Large intestine (tissue), 12 donors: ENCODE results near the gene KRTAP23-1. TPM values are rescaled to one million over a fixed set of nuclear protein-coding genes. Genes with fewer than 3 reads are reported as not detected.

ENCODE experiments used
- DNase-seq, 2 donors: peaks; one replicate each; pipeline versions ENCODE4 v3.0.0 to v3.0.0-alpha.2; 2013
- H3K27ac ChIP-seq: one replicate; pipeline ENCODE4 v1.5.1; 2013; ENCODE audit warnings: low read length
- H3K27me3 ChIP-seq: 2 replicates; pipeline ENCODE4 v1.6.1; 2013; ENCODE audit warnings: low read length; ENCODE audit not compliant: control insufficient read depth, insufficient read depth
- H3K36me3 ChIP-seq: 2 replicates; pipeline ENCODE4 v1.6.1; 2013; ENCODE audit warnings: low read length; ENCODE audit not compliant: control insufficient read depth, insufficient read depth
- H3K4me1 ChIP-seq: one replicate; pipeline ENCODE4 v1.6.1; 2013; ENCODE audit warnings: low read length; ENCODE audit not compliant: control insufficient read depth, insufficient read depth
- H3K4me3 ChIP-seq: one replicate; pipeline ENCODE4 v1.5.1; 2013; ENCODE audit warnings: low read length
- H3K9me3 ChIP-seq: one replicate; pipeline ENCODE4 v1.6.1; 2013; ENCODE audit warnings: mild to moderate bottlenecking, low read depth, low read length, moderate library complexity; ENCODE audit not compliant: control insufficient read depth
- WGBS: methylation state at CpG from one replicate; pipeline ENCODE4 v1.1.5; 2013; ENCODE audit warnings: low lambda C conversion rate; ENCODE audit not compliant: insufficient coverage; 5-methylcytosine and 5-hydroxymethylcytosine counted together
- long read RNA-seq, 11 donors: transcript quantifications; one replicate each; lab custom pipeline, GENCODE V29; 2026
- polyA plus RNA-seq: library from polyadenylated mRNA; unstranded; fragments of 120-200 nt; gene quantifications from one replicate; pipeline ENCODE4 v1.2.1, GENCODE V29; 2013

The KRTAP23-1 gene
- not detected for polyA plus RNA-seq
- long read RNA-seq, donor 1, result 0 reads
- long read RNA-seq, donor 2, result 0 reads
- long read RNA-seq, donor 3, result 0 reads
- long read RNA-seq, donor 4, result 0 reads
- long read RNA-seq, donor 5, result 0 reads
- long read RNA-seq, donor 6, result 0 reads
- long read RNA-seq, donor 7, result 0 reads
- long read RNA-seq, donor 8, result 0 reads
- long read RNA-seq, donor 9, result 0 reads
- long read RNA-seq, donor 10, result 0 reads
- long read RNA-seq, donor 11, result 0 reads

- H3K9me3 ChIP-seq, result no peaks in the 10 kb centered on the region
- no peak within 1 kb of the TSS for H3K27ac ChIP-seq
- no peak within 1 kb of the TSS for H3K4me3 ChIP-seq
- H3K36me3 ChIP-seq, result no peaks in the 10 kb centered on the region
- no CpG with 5 or more reads among the region's 4 CpGs for WGBS
- no peak for DNase-seq
- H3K27me3 ChIP-seq, result no peaks in the 10 kb centered on the region
- no peaks in the 10 kb centered on the region for H3K4me1 ChIP-seq
Observed at GRCh38 chr21:30348506-30348905, at the start of gene KRTAP23-1. KRTAP23-1 (minus strand) TSS chr21:30348606; CDS start chr21:30348606, 0 bp downstream.

- Histone ChIP-seq H3K4me1 (no peaks in the 10 kb centered on the region), H3K4me3 (no peak within 1 kb of the TSS), H3K27me3 (no peaks in the 10 kb centered on the region), H3K36me3 (no peaks in the 10 kb centered on the region), H3K27ac (no peak within 1 kb of the TSS), H3K9me3 (no peaks in the 10 kb centered on the region)
- 86% methylated on average over 1 of the region's 4 CpGs for WGBS
- no peak for DNase-seq
Observed at GRCh38 chr21:30395731-30396130, 47.3 kb upstream of the KRTAP23-1 start, which contains the start of gene KRTAP13-1. KRTAP13-1 (plus strand) TSS chr21:30396031; CDS start chr21:30396087, 56 bp downstream.

- WGBS, result no CpG with 5 or more reads among the region's 2 CpGs
- DNase-seq, result no peak
Observed at GRCh38 chr21:30391492-30392025, 43.2 kb upstream of the KRTAP23-1 start.

GRCh38 chr21:30382201-30382600 lies 33.8 kb upstream of the KRTAP23-1 start:
- H3K36me3 ChIP-seq, result no peaks in the 10 kb centered on the region
- DNase-seq, result no peak
- no CpG with 5 or more reads among the region's 1 CpG for WGBS
- H3K4me1 ChIP-seq, result no peaks in the 10 kb centered on the region
- no peaks in the 10 kb centered on the region for H3K27me3 ChIP-seq
- H3K27ac ChIP-seq, result no peak overlapping the region
- no peak overlapping the region for H3K4me3 ChIP-seq
- H3K9me3 ChIP-seq, result no peaks in the 10 kb centered on the region

More at GRCh38 chr21:30391492-30392025, 43.2 kb upstream of the KRTAP23-1 start:
- Histone ChIP-seq H3K27me3 (no peaks in the 10 kb centered on the region), H3K9me3 (peaks cover 3% of the 10 kb centered on the region), H3K4me1 (no peaks in the 10 kb centered on the region), H3K36me3 (no peaks in the 10 kb centered on the region), H3K4me3 (no peak overlapping the region), H3K27ac (no peak overlapping the region)

GRCh38 chr21:30372139-30372770 lies 23.8 kb upstream of the KRTAP23-1 start, which contains the start of gene KRTAP13-2:
KRTAP13-2 (minus strand) TSS chr21:30372271; CDS start chr21:30372213, 58 bp downstream.
- no peaks in the 10 kb centered on the region for H3K36me3 ChIP-seq
- H3K27me3 ChIP-seq, result no peaks in the 10 kb centered on the region
- WGBS, result 65% methylated on average over 3 of the region's 5 CpGs
- no peak for DNase-seq
- no peaks in the 10 kb centered on the region for H3K4me1 ChIP-seq
- H3K4me3 ChIP-seq, result no peak within 1 kb of the TSS
- H3K27ac ChIP-seq, result peak within 1 kb of the TSS; percentile 57
- H3K9me3 ChIP-seq, result no peaks in the 10 kb centered on the region

DNA sequence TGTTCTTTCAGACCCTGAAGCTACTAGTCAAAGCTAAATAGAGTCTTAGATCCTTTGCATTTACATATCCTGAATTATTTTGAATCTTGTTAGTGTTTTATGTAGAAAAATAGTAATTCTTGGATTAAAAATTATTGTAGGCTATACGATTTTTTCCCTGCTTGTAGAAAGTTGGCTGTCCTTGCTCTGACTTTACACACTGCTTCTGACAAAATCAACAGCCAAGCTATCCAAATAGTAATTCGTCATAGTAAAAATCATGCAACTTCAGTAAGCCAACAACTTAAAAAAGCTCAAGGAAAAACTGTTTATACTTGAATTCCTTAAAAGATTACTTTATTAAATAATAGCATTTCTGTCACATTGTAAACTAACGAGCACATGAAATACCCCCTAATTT lies 7.5 kb upstream of the KRTAP23-1 start:
- Histone ChIP-seq H3K27me3 (no peaks in the 10 kb centered on the region), H3K4me3 (no peak overlapping the region), H3K4me1 (no peaks in the 10 kb centered on the region), H3K36me3 (no peaks in the 10 kb centered on the region), H3K9me3 (no peaks in the 10 kb centered on the region), H3K27ac (no peak overlapping the region)
- no peak for DNase-seq
- 60% methylated on average over 2 of the region's 3 CpGs for WGBS

DNA sequence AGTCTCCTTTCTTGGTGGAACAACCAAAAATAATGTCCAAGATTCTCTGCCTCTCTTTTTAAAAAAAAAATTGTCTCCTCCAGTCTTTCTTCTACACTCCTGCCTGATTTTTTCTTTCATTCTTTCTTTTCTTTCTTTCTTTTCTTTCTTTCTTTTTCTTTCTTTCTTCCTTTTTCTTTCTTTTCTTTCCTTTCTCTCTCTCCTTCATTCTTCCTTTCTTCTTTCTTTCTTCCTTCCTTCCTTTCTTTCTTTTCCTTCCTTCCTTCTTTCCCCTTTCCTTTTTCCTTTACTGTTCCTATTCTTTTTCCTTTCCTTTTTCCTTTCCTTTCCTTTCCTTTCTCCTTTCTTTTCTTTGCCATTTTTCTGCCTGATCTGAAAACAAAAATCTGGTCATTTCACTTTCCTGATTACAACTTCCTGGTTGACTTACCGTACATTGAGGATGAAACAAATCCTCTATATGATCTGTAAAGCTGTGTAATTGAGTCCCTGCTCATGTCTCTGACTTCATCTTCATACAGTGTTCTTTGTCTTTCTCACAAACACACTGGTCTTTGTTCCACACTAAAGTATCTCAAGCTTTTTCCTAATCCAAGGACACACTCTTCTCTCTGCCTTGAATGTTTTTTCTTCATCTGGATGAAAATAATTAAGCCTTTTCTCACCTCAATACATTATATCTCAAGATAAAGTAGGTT lies 6.1 kb upstream of the KRTAP23-1 start:
- no peak overlapping the region for H3K27ac ChIP-seq
- no CpG with 5 or more reads among the region's 1 CpG for WGBS

DNA sequence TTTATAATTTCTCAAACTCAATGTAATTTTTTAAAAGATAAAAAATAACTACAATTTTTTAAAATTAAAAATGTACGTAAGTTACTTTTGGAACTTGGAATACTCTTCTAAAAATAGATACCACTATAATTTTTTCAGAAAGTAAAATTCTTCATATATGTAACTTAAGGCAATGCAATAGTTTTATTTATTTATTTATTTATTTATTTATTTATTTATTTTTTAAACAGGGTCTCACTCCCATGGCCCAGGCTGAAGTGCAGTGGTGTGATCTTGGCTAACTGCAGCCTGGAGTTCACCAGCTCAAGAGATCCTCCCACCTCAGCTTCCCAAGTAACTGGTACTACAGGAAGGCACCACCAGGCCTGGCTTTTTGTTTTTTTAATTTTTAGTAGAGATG lies 3.1 kb upstream of the KRTAP23-1 start:
- DNase-seq, result no peak
- 100% methylated on average over 1 of the region's 1 CpG for WGBS

More for the DNA sequence above, 6.1 kb upstream of the KRTAP23-1 start:
- no peak for DNase-seq
- no peaks in the 10 kb centered on the region for H3K9me3 ChIP-seq
- H3K27me3 ChIP-seq, result no peaks in the 10 kb centered on the region
- no peaks in the 10 kb centered on the region for H3K36me3 ChIP-seq
- H3K4me1 ChIP-seq, result no peaks in the 10 kb centered on the region
- no peak overlapping the region for H3K4me3 ChIP-seq

DNA sequence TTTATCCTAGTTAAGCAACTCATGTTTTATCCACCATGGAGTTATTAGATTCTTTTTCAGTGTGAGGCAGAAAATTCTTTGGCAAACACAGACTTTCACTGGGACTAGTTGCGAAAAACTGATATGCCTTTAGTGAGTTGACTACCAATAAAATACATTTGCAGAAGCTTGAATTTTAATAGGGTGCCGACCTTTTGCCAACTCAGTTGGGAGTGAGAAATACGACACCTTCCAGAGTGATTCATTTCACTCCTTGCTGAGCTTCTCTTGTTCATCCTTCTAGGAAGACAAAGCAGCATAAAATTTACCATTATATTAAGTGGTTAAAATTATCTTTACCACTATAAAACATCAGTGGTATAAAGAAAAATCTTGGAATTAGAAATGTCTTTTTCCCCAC lies 1.2 kb upstream of the KRTAP23-1 start:
- no peaks in the 10 kb centered on the region for H3K9me3 ChIP-seq
- no CpG with 5 or more reads among the region's 3 CpGs for WGBS
- H3K36me3 ChIP-seq, result no peaks in the 10 kb centered on the region
- H3K27me3 ChIP-seq, result no peaks in the 10 kb centered on the region
- no peak for DNase-seq
- H3K4me1 ChIP-seq, result no peaks in the 10 kb centered on the region
- no peak overlapping the region for H3K27ac ChIP-seq
- H3K4me3 ChIP-seq, result no peak overlapping the region

More for the DNA sequence above, 3.1 kb upstream of the KRTAP23-1 start:
- Histone ChIP-seq H3K9me3 (no peaks in the 10 kb centered on the region), H3K27ac (no peak overlapping the region), H3K4me3 (no peak overlapping the region), H3K36me3 (no peaks in the 10 kb centered on the region), H3K4me1 (no peaks in the 10 kb centered on the region), H3K27me3 (no peaks in the 10 kb centered on the region)

DNA sequence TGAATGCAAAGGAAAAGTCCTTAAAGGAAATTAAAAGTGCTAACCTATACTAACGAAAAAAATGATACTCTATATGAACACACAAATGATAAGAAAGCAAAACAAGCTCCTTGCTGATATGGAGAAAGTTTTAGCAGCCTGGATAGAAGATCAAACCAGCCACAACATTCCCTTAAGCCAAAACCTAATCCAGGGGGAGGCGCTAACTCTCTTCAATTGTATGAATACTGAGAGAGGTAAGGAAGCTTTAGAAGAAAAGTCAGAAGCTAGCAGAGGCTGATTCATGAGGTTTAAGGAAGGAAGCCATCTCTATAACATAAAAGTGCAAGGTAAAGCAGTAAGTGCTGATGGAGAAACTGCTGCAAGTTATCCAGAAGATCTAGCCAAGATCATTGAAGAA lies 3.4 kb downstream of the KRTAP23-1 start:
- WGBS, result no CpG with 5 or more reads among the region's 2 CpGs

More for the DNA sequence above, 3.4 kb downstream of the KRTAP23-1 start:
- no peaks in the 10 kb centered on the region for H3K4me1 ChIP-seq
- H3K27me3 ChIP-seq, result no peaks in the 10 kb centered on the region
- no peaks in the 10 kb centered on the region for H3K36me3 ChIP-seq
- no peaks in the 10 kb centered on the region for H3K9me3 ChIP-seq
- no peak overlapping the region for H3K27ac ChIP-seq
- no peak overlapping the region for H3K4me3 ChIP-seq
- no peak for DNase-seq
